GDM1 (cell line): ENCODE measurements around the gene P3H1.
"Not testable (repeated sequence)": the region's sequence is repeated elsewhere in the genome, so short reads cannot be mapped to it uniquely, and the experiment has no call there.

Source experiments
- DNase-seq: peaks from one replicate; lab custom pipeline; 2025; lab: John Stamatoyannopoulos, UW

The P3H1 gene

GRCh38 chr1:42769811-42770210, 3.0 kb upstream of the P3H1 start:
- no peak for DNase-seq

DNA sequence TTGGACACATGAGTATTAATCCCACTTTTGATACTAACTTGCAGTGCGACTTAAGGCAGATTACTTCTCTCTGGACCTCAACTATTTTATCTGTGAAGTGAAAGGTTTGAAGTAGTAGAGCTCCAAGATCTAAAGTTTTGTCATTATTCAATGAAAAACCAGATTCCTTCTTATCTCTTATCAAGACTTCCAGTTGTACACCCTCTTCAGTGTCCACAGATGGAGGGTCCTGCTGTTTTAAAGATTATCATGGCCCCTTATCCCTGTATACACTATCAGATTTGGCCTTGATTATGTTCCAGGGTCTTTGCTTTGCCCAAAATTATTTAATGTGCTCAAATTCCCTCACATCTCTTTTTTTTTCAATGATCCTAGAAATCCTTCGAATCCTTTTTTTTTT, 1.3 kb upstream of the P3H1 start:
- no peak for DNase-seq

DNA sequence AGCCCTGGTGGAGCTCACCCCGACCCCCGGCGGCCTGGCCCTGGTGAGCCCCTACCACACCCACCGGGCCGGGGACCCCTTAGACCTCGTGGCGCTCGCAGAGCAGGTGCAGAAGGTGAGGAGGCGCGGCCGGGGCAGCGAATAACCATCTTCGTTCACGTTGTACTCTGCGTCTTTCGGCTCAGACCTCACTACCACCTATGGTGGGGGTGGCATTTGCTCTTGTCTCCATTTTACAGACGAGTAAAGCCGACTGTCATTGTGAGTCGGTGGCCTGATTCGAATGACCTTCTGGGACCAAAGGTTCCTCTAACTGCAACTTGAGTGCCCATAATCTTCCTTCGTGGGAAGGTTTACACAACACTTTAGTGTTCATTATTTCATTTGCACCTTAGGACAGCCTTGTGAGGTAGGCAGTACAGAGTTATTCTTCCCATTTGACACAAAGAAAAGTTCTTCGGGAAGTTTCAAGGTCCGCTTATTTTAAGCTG, 727 bp upstream of the P3H1 start:
- no peak for DNase-seq

GRCh38 chr1:42765832-42766740, 742 bp downstream of the P3H1 start:
- no peak for DNase-seq

GRCh38 chr1:42765269-42765668, 1.6 kb downstream of the P3H1 start:
- no peak for DNase-seq

DNA sequence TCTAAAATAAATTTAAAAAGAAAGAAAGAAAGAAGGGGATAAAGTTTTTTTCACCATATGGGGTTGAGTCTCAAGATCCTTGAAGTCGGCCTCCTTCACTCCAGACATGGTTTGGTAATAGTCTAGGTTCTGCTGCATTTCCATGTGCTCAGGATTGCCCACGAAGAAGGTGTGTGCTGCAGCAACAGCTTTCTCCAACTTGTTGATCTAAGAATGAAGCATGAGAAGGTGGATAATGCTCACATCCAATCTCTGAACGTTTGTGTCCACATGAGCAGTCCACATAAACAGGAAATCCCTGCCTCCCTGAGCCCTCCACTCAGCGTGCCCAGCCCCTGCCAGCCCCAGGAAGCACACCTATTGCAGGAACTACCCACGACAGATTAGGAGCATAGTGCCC, 4.6 kb downstream of the P3H1 start:
- no peak for DNase-seq

DNA sequence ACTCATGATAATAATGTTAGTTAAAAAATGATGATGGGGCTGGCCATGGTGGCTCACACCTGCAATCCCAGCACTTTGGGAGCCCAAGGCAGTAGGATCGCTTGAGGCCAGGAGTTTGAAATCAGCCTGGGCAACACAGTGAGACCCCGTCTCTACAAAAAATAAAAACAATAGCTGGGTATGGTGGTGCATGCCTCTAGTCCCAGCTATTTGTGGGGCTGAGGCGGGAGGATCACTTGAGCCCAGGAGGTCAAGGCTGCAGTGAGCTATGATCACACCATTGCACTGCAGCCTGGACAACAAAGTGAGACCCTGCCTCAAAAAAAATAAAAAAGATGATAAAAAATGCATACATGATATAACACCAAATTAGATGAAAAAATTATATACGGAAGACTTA, 5.3 kb downstream of the P3H1 start:
- no peak for DNase-seq

DNA sequence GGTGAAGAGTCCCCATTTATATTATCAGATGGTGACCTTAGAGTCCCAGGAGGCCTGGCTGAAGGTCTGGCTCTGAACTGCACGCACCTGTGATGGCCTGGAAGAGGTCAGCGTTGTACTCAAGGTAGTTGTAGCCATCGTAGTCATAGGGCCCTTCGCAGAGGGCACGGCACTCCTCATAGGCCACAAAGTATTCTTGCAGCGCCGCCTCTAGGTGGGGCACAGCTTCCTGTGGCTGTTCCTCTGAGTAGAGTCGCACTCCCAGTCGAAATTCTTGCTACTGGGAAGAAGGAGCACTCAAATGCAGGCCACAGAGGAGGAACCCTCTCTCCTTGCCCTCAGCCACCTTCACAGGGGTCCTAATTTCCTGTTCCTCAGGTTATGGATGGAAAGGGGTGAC, 7.7 kb downstream of the P3H1 start:
- DNase-seq, result peak; percentile 26

DNA sequence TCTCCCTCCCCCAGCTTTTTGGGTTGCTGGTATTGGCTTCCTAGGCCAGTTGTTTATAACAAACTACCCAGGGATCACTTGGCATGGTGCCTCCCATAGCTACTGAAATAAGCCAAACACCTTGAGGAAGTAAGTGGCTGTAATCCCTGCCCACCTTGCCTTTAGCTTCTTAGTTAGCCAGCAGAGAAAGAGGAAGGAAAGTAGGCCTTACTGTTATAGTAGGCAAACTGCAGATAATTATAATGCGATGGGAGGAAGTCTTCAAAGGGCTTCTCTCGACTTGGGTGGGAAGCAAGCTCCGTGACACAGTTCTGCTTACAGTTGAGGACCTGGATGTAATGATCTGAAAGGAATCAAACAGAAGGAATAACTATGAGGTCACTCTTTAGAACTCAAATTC, 8.2 kb downstream of the P3H1 start:
- DNase-seq, result peak; percentile 36

- DNase-seq, result no peak
These were observed 8.9 kb downstream of the P3H1 start for GRCh38 chr1:42757892-42758275.

DNA sequence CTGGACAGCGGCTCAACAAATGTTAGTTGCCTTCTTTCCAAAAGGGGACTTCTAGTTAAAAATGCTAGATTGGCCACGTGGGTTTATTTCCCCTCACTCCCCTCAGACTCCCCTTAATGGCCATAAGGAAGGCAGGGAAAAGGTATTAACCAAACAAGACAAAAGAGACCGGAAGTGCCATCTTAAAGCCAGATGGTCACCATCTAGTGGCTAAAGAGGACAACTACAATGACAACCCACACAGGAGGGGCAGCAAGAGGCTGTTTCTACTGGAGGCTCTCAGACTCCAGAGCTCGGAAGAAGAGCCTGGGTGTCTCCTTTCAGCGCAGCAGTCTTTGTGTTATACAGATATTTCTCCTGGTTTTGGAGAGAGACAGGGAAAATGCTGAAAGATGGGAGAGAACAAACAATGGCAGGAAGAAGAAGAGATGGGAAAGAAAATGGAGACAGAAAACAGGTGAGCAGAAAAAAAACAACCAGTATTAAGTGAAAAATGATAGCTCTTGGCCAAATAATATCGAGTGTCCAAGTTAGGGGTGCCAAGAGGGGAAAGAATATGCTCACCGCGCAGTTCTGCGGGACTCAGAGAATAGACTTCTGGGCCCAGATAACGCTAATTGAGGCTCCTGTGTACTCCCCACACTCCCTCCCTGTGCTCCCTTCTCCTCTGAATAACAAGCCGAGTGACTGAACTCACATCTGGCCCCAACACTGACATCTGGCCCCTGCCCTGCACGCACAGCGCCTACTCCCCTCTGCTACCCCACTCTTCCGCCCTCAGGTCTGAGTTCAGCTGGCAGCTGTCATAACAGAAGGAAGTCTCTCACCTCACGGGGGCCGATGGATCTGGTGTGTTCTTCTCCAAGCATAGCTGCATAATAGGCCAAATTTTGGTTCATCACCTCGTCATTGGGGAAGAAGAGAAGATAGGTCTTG, 9.6 kb downstream of the P3H1 start:
- DNase-seq, result no peak

DNA sequence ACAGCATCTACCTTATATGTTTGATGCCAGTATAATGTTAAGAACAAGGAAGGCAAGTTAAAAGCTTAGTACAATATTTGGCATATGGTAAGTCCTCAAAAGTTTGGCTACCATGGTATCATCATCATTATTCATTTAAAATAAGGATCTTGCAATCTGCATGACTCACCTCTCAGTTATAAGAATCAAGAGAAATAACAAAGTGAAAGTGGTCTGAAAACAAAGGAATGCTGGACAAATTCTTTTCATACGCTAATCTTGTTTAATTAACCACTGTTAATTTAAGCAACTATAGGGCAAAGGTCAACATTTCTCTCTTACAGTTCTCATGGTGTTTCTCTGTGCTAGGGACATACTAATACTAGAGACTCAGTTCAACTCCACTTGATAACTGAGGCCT, 13.8 kb downstream of the P3H1 start:
- no peak for DNase-seq

GRCh38 chr1:42752284-42752683, 14.5 kb downstream of the P3H1 start:
- no peak for DNase-seq

DNA sequence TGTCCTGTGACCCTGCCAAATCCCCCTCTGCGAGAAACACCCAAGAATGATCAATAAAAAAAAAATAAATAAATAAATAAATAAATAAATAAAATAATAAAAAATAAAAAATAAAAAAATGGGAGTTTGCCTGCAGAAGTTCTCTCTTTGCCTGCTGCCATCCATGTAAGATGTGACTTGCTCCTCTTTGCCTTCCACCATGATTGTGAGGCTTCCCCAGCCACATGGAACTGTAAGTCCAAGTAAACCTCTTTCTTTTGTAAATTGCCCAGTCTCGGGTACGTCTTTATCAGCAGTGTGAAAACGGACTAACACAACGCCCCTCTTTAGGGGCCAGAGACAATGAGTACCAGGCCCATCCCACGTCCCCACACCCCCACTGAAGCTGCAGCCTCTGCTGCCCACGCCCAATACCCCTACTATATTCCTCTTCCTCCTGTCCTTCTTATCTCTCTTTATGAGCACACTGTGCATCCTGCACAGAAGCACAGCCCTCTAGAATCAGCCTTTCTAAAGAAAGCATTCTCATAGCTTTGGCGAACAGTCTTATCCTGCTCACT, 15.2 kb downstream of the P3H1 start:
- not testable (repeated sequence) for DNase-seq

DNA sequence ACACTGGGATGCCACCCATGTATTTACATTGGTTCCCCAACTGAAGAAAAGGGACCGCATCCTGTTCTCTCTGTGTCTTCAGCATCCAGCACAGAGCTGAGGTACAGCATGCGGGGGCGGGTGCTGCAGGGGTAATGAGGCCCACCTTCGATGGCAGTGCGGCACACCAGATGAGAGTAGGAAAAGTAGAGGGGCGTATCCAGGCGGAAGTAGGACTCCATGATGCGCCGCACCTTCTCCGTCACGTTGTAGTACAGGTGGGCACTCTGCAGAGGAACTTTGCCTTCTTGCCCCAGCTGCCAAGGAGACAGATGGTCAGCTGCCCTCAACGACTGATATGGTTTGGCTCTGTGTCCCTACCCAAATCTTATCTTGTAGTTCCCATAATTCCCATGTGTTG, 16.8 kb downstream of the P3H1 start:
- no peak for DNase-seq

DNA sequence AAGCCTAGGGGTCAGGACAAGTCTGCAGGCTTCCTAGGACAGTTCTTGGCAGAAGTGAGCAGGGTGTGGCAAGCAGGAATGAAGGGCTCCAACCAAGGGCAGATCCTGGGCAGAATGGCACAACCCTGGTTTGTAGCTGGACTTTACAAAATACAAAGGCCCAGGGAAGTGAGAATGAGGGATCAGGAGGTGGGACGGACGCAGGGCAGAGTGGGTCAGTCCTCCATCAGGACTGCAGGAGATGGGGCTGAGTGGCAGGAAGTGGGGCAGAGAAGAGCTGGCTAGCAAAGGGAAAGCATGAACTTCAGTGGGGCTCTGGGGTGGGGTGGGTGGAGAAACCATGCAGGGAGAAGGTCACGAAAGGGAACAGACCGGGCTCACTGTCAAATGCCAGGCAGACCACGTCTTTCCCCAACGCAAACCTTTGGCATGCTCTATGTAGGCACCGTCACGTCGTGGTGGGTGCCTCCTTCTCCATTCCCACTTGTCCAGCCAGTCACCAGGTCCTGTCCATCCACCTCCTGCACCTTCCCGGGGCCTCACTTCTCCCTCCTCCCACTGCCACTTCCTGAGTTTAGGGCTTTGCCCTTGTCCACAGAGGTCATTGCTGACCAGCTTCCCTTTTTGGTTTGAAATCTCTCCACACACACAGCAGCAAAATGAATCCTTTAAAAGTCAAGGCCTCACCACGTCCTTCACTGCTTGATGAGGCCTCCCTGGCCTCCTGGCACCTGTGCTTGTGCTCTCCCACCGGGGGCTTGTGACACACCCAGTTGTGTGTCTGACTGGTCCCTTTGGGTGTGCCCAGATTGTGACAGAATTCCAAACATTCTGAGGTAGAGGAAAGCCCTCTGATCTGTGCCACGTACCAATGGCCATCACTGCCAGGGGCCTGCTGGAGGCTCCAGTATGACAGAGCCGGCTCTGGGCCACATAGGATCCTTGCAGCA, 18.1 kb downstream of the P3H1 start:
- DNase-seq, result no peak

DNA sequence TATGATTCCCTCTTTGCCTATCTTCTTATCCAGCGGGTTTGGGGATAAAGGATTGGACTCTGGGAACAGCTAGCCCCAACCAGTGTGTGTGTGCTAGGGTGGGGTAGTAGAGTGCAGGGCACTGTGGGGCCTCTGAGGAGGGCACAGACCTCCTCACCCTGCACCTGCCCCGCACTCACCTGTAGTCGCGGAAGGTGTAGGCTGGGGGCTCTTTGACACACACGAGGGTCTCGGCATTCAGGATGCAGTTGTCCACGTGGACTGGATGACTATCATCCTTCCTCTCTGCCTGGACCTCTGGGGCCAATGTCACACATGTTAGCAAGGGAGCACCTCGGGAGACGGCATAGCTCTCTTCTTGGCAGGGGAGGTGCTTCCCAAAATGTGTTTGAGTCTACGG, 18.8 kb downstream of the P3H1 start:
- no peak for DNase-seq

DNA sequence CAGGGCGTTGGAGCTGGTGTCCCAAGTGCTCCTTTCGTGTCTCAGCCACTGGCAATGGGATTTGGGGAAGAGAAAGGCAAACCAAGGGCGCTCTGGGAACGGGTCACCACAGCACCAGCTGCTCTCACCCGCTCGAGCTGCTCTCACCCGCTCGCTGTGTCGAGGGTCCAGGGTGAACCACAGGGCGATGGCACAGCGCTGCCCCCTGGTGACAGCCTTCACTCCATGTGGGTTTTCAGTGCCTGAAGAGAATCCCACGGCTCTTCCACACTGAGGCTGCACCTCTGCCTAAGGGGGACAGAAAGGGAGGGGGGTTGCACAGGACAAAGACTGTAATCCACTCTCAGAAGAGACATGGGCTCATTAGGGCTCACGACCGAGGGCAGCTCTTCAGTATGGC, 19.7 kb downstream of the P3H1 start:
- peak; percentile 36 for DNase-seq

- DNase-seq, result no peak
These were observed 20.3 kb downstream of the P3H1 start for GRCh38 chr1:42746436-42747105.

GRCh38 chr1:42745851-42746250, 21.0 kb downstream of the P3H1 start:
- DNase-seq, result no peak

GRCh38 chr1:42744148-42744413, 22.7 kb downstream of the P3H1 start:
- no peak for DNase-seq
